ENCODE results near the gene TBC1D1. TPM values are rescaled to one million over a fixed set of nuclear protein-coding genes. Genes with fewer than 3 reads are reported as not detected.

Gene TBC1D1
- total RNA-seq, 1 experiment from 2014 or later = 89.0 TPM

DNA sequence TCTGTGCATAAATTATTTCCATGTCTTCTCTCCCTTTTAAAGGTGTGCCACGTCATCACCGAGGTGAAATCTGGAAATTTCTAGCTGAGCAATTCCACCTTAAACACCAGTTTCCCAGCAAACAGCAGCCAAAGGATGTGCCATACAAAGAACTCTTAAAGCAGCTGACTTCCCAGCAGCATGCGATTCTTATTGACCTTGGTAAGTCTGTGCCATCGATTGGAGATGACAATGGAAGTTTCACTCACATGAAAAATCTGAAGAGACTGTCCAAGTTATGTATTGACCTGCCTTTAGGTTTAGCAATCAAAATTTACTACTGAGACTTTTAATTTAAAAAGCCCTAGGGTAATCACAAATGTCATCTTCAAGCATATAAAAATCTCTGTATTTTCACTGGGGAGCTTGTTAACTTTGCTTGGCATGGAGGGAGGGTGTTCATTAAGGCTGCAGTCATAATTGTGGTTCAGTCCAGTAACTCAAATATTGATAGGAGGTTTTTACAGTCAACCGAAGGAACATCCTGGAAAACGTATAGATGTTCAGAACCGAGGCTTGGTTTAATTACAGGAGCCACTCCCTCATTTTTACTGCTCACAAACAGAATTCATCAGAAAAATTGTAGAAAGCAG is 212.2 kb downstream of the TBC1D1 start:
- ChIA-PET POLR2A (ENCODE audit: unreplicated experiment) (no interaction called here), CTCF (no interaction called here)
- no peak for TF ChIP-seq EZH2phosphoT487 (IDR thresholded peaks at IDR 0.05; ENCODE audit: borderline replicate concordance, low read length)
- no peak for TF ChIP-seq EZH2 (IDR thresholded peaks at IDR 0.05; ENCODE audit: low read length, unreplicated experiment)
- TF ChIP-seq CTCF (conservative IDR thresholded peaks at IDR 0.05; ENCODE audit: low read depth, low read length) = no peak
- Histone ChIP-seq H3K4me3 (ENCODE audit: low read length) (no peak overlapping the region), H3F3A (ENCODE audit: low read length, unreplicated experiment) (no peaks in the 10 kb centered on the region), H3K9me3 (ENCODE audit: low read length) (no peaks in the 10 kb centered on the region), H3K27me3 (ENCODE audit: low read length) (no peaks in the 10 kb centered on the region), H4K20me1 (ENCODE audit: low read length) (no peaks in the 10 kb centered on the region), H3K36me3 (ENCODE audit: low read depth, low read length) (no peaks in the 10 kb centered on the region), H3K4me1 (ENCODE audit: insufficient read depth, low read length) (no peaks in the 10 kb centered on the region), H3K9me2 (replicated peaks; ENCODE audit: low read length) (no peaks in the 10 kb centered on the region), H3K4me2 (ENCODE audit: low read length) (no peak overlapping the region), H2AFZ (ENCODE audit: low read length) (no peak overlapping the region), H3K27ac (ENCODE audit: low read length) (no peak overlapping the region), H3K79me2 (ENCODE audit: low read length) (no peaks in the 10 kb centered on the region), H3K9ac (ENCODE audit: low read length) (no peak overlapping the region)
- DNase-seq = no peak
- no TSS peak for BruUV-seq (replicated peaks)
- ATAC-seq = no peak; the same call in 1 of the 2 replicates
- intact Hi-C loops (cut with micrococcal nuclease) = no loop called here

DNA sequence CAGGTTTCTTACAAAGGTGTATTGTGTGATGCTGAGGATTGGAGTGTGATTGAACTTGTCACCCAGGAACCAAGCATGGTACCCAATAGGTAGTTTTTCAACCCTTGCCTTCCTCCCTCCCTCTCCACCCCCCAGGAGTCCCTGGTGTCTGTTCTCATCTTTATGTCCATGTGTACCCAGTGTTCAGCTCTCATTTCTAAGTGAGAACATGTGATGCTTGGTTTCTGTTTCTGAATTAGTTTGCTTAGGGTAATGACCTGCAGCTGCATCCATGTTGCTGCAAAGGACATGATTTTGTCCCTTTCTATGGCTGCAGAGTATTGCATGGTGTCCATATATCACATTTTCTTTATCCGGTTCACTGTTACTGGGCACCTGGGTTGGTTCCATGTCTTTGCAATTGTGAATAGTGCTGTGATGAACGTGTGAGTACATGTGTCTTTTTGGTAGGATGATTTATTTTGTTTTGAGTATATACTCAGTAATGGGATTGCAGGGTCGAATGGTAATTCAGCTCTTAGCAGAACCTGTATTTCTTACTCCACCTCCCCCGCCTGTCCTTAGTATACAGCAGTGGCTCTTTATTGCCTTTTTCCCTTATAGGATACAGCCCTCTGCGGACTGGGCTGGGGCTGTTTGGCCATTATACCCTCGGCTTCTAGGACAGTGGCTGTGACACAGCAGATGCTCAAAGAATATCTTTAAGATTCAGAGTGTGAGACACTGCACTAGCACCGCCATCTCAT is 214.8 kb downstream of the TBC1D1 start:
- Histone ChIP-seq H3K27me3 (ENCODE audit: low read length) (no peaks in the 10 kb centered on the region), H3K9me3 (ENCODE audit: low read length) (no peaks in the 10 kb centered on the region), H3K36me3 (ENCODE audit: low read depth, low read length) (no peaks in the 10 kb centered on the region), H3K9me2 (replicated peaks; ENCODE audit: low read length) (no peaks in the 10 kb centered on the region), H3K4me2 (ENCODE audit: low read length) (no peak overlapping the region), H3K9ac (ENCODE audit: low read length) (no peak overlapping the region), H3K79me2 (ENCODE audit: low read length) (no peaks in the 10 kb centered on the region), H4K20me1 (ENCODE audit: low read length) (no peaks in the 10 kb centered on the region), H3K4me3 (ENCODE audit: low read length) (no peak overlapping the region), H3F3A (ENCODE audit: low read length, unreplicated experiment) (no peaks in the 10 kb centered on the region), H2AFZ (ENCODE audit: low read length) (no peak overlapping the region), H3K4me1 (ENCODE audit: insufficient read depth, low read length) (no peaks in the 10 kb centered on the region), H3K27ac (ENCODE audit: low read length) (no peak overlapping the region)
- TF ChIP-seq EZH2 (IDR thresholded peaks at IDR 0.05; ENCODE audit: low read length, unreplicated experiment) (no peak), EZH2phosphoT487 (IDR thresholded peaks at IDR 0.05; ENCODE audit: borderline replicate concordance, low read length) (no peak), CTCF (conservative IDR thresholded peaks at IDR 0.05; ENCODE audit: low read depth, low read length) (no peak)
- ChIA-PET POLR2A (ENCODE audit: unreplicated experiment) (no interaction called here), CTCF (no interaction called here)
- ATAC-seq = no peak
- no TSS peak for BruUV-seq (replicated peaks)
- intact Hi-C loops (cut with micrococcal nuclease) = no loop called here
- no peak for DNase-seq

- intact Hi-C loops (cut with micrococcal nuclease) = no loop called here
- H3K4me2 ChIP-seq (ENCODE audit: low read length) = no peak overlapping the region
- no peak for TF ChIP-seq EZH2 (IDR thresholded peaks at IDR 0.05; ENCODE audit: low read length, unreplicated experiment)
- TF ChIP-seq EZH2phosphoT487 (IDR thresholded peaks at IDR 0.05; ENCODE audit: borderline replicate concordance, low read length) = no peak
- TF ChIP-seq CTCF (conservative IDR thresholded peaks at IDR 0.05; ENCODE audit: low read depth, low read length) = no peak
- no peaks in the 10 kb centered on the region for H3K27me3 ChIP-seq (ENCODE audit: low read length)
- H4K20me1 ChIP-seq (ENCODE audit: low read length) = no peaks in the 10 kb centered on the region
- H3K4me1 ChIP-seq (ENCODE audit: insufficient read depth, low read length) = no peaks in the 10 kb centered on the region
- H3K36me3 ChIP-seq (ENCODE audit: low read depth, low read length) = no peaks in the 10 kb centered on the region
- H3K9me3 ChIP-seq (ENCODE audit: low read length) = no peaks in the 10 kb centered on the region
- H3K79me2 ChIP-seq (ENCODE audit: low read length) = no peaks in the 10 kb centered on the region
- no peak for ATAC-seq
- no peaks in the 10 kb centered on the region for H3K9me2 ChIP-seq (replicated peaks; ENCODE audit: low read length)
- no peak overlapping the region for H3K9ac ChIP-seq (ENCODE audit: low read length)
- no peak overlapping the region for H3K4me3 ChIP-seq (ENCODE audit: low read length)
- no peak overlapping the region for H3K27ac ChIP-seq (ENCODE audit: low read length)
- H3F3A ChIP-seq (ENCODE audit: low read length, unreplicated experiment) = no peaks in the 10 kb centered on the region
- ChIA-PET POLR2A (ENCODE audit: unreplicated experiment) (no interaction called here), CTCF (no interaction called here)
- DNase-seq = no peak
- H2AFZ ChIP-seq (ENCODE audit: low read length) = no peak overlapping the region
- no TSS peak for BruUV-seq (replicated peaks)
Measured at GRCh38 chr4:38106311-38106710, 215.4 kb downstream of the TBC1D1 start.

Data from PC-3 (cell line).